GM19239 (cell line): Measurements from ENCODE around the gene WDFY1.

ENCODE experiments used
- DNase-seq: peaks from one replicate; pipeline ENCODE4 v3.0.0; 2011; ENCODE audit warnings: low spot score; ENCODE audit not compliant: insufficient read length
- FAIRE-seq: peaks from 2 replicates; lab custom pipeline; 2011; peaks lifted over from hg19 to GRCh38; lab: Jason Lieb, UNC

Gene WDFY1, protein sequence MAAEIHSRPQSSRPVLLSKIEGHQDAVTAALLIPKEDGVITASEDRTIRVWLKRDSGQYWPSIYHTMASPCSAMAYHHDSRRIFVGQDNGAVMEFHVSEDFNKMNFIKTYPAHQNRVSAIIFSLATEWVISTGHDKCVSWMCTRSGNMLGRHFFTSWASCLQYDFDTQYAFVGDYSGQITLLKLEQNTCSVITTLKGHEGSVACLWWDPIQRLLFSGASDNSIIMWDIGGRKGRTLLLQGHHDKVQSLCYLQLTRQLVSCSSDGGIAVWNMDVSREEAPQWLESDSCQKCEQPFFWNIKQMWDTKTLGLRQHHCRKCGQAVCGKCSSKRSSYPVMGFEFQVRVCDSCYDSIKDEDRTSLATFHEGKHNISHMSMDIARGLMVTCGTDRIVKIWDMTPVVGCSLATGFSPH

DNA sequence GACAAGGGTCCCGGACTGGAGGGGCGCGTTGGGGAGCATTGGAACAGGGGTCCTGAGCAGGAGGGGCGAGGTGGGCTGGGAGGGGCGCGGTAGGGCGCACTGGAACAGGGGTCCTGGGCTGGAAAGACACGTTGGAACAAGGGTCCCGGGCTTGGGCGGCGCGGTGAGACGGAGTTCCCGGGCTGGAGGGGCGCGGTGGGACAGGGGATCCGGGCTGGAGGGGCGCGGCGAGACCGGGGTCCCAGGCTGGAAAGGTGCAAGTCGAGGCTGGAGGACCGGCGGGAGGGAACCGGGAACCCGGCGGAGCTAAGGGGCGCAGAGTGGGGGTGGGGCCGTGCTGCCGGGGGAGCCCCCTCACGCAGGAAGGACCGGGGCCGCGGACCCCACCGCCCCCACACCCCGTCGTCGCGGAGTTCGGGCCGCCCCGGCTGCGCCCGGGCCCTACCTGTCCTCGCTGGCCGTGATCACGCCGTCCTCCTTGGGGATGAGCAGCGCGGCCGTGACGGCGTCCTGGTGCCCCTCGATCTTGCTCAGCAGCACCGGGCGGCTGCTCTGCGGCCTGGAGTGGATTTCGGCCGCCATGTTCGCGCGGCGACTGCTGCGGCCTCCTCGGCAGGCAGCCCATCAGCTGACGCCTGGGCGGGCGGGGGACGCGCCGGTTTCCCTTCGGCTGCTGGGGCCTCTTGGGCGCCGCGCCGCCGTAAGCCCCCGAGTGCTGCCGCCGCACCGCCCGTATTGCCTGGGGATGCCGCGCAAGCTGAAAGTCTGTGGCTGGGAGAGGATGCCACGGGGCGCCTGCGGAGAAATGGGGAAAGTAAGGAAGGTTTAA is at the start of gene WDFY1:
WDFY1 (minus strand) TSS at position 633 of the 829 bp plus-strand sequence; CDS start at position 582, 51 bp downstream.
- FAIRE-seq, result peak; percentile 86
- DNase-seq, result peak; percentile 81

DNA sequence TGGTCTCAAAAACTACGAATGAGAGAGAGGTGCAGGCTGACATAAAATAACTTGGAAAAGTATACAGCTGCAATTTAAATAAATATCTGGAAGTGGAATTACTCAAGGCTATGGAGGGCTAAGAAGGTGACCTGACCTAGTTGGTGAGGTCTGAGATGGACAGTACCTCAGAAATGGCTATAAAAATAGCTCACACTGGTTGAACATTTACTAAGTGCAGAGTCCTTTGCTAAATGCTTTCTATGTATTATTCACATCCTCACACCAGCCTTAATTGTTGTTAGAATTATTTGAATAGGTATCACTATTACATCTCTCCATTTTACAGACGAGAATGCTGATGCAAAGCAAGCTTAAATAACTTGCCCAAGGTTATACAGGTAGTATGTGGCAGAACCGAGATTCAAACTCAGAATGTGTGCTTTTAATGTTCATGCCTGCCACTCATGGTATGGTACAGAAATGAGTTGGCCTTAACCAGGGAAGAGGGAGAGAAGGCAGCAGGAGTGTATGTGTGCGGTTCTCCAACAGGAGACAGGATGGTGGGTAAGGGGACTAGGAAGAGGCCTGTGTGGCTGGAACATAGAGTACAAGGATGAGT is 49.5 kb upstream of the WDFY1 start:
- DNase-seq (no peak), FAIRE-seq (no peak)

DNA sequence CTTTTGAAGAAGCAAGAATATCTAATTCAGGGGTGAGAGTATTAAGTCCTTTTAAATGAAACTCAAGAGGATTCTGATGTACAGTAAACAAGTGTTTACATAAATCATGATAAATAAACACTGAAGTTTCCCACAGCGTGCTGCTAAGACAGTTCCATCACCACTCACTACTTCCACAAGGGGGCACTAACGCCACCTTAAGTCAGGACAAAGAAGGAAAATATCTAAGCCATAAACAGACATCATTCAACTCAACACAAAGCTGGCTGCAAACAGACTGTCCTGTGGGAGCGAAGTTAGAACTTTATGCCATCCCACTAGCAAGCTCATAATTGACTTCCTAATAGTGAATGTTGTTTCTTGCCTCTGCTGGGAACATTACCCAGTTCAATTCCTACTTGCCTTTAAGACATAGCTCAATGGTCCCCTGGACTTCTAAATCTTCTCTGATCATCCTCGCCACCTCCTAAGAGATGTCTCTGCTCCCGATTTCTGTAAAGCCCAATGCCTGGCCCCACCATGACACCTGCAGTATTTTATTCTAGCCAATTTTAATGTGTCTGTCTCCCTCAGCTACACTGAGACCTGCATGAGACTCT is 48.6 kb upstream of the WDFY1 start:
- FAIRE-seq (peak; percentile 84), DNase-seq (peak; percentile 51)

DNA sequence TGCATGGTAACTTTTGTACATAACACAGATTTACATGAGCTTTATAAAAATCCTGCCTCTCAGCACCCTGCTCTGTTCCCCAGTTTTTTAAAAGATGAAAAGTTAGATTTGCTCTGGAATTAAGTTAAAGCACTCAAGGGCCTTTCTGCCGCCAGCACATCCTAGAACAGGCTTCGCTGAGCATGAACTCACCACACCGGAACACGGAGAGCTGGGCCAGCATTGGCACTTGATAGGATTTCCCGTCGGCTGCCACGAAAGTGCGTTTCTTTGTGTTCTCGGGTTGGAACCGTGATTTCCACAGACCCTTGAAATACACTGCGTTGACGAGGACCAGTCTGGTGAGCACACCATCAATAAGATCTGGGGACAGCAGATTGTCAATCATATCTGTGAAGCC is 46.5 kb upstream of the WDFY1 start:
- FAIRE-seq, result no peak
- no peak for DNase-seq

DNA sequence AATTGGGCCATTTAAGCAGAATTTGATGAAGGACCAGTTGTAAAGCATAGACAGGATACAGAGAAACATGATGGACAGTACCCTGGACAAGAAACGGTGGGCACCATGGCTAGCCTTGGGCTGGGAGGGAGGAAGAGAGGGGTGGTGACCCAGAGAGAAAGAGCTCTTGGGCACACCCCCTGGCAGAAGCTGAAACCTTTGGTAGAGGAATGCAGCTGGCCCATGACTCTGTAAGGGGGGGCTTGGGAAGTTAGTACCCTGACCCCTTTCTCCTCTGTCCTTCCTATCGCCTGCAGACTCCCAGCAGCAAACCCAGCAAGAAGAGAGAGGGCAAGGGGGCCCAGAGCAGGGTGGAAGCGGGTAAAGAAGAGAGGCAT is 44.7 kb upstream of the WDFY1 start:
- DNase-seq, result no peak
- no peak for FAIRE-seq

DNA sequence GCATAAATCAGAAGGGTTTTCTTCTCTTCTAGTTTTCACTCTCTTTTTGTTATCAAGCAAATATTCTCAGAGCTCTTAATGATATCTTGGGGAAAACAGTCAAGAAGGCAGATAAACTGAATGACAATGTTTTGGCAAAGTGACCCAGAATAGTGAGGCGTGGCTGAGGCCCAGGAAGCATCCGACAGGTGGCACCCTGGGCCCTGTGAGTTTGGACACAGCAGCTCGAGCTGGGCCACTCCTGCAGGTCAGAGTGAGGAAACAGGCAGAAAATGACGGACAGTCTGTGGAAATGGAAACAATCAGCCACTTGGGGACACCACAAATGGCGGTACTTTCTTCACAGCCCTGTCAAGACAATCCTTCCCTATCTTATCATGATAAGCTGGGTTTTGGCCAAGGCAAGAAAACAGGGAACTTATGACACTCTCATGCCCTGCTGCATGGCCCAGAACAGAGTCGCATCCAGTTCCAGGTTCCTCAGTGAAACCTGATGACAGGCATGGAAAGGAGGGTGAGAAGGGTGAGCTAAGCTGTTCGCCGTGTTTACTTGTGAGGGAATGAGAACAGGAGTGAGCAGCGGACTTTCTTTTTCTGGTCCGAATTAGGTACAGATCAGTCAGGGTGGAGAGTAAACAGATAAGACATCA is 44.2 kb upstream of the WDFY1 start:
- FAIRE-seq (no peak), DNase-seq (no peak)

DNA sequence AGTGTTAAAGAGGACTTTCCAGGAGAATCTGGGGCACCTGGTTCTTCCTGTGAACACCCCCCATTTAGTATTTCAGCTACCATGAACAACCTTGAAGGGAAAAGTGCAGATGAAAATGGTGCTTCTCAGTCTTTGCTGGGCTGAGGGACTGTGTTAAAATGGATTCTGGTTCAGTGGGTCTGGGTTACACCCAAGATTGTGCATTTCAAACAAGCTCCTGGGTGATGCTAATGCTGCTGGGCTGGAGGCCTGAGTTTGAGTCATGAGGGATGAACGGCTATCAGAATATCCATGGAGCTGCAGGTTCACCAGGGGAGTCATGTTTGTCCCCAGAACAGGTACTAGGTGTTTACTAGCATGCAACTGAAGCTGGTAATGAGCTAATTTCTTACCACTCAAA is 36.1 kb upstream of the WDFY1 start:
- FAIRE-seq (no peak), DNase-seq (no peak)

DNA sequence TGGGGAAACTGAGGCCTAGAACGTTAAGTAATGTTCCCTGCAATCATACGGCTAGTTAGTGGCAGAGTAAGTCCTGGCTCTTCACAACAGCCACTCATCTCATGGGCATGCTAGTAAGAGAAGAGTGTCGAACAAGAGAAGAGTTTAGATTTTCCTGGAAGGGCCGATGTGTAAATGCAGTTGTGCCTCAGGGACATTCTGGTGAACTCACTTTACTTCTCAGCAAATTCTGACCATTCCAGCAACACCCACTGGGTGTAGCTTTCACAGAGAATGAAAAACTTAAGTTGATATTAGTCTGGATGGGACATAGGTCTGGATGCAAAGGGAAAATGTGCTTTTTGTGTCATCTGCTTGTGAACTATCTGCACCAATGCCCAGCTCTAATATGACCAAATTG is 35.7 kb upstream of the WDFY1 start:
- no peak for FAIRE-seq
- no peak for DNase-seq

DNA sequence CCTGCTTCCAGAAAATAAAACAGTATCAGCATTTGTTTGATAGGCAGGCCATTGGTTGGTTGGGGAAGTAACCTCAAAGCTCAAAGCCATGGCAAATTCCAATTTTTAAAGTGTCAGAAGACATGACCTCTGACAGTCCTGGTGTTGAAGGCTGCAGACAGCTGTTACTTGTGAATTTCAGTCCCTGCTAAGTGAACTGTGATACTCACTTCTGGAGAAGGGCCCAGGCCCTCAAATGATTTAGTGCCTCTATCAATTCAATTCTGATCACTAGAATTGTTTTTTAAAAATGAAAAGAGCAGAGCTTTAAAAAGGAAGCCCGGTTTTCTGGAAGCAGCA is 35.2 kb upstream of the WDFY1 start:
- FAIRE-seq (no peak), DNase-seq (no peak)

DNA sequence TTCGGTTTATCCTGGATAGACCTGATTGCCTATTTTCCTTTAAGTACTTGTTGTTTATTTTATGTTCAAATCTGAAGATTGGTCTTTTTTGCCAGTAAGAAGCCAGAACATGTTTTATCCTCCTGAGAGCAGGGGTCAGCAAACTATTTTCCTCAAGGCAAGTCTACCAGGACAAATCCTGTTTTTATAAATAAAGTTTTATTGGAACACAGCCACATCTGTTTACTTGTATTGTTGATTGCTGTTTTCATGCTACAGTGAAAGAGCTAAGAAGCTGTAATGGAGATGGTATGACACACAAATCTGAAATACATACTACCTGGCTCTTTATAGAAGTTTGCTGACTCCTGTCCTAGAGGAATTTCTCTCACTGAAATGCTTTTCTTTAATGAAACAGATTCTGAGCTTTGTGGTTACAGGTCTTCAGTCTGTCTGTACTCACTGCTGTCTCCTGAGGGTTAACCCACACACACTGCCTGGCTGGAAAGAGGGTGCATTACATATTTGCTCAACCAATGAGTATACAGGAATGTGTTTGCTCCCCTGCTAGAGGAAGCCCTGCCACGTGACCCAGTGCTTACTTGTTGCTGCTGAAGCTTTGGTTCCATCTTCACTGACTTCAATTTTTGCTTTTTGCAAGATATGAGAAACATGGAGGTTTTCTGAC is 34.7 kb upstream of the WDFY1 start:
- DNase-seq (no peak), FAIRE-seq (no peak)

DNA sequence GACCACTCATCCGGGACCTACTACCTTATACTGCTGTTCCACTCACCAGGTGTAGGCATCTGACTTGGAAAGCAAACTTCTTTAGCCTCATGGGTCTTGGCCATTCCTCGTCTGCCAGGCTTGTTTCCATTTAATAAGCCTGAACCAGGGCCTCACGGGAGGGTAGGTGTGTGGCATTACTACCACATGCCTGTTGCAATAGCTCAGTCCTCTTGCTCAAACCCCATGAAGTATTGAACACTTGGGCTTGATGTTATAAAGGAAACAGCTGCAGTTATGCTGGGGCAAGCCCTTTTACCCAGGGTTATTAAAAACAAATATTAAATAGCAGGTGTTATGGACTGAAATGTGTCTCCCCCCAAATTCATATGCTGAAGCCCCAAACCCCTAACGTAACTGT is 33.3 kb upstream of the WDFY1 start:
- DNase-seq, result no peak
- FAIRE-seq, result no peak

DNA sequence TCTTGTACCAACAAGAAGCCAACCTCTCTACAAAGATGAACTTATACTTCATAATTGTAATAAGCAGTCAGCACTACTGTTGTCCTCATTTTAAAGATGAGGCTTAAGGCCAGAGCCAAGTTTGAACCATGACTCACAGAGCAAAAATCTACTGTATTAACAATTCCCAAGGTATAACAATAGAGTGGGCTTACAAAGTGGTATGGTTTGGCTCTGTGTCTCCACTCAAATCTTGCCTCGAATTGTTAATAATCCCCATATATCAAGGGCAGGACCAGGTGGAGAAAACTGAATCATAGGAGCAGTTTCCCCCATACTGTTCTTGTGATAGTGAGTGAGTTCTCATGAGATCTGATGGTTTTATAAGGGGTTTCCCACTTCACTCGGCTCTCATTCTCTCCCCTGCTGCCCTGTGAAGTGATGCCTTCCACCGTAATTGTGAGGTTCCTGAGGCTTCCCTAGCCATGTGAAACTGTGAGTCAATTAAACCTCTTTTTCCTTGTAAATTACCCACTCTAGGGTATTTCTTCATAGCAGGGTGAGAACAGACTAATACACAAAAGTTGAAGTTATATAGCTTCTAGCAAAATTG is 31.6 kb upstream of the WDFY1 start:
- FAIRE-seq (no peak), DNase-seq (no peak)

DNA sequence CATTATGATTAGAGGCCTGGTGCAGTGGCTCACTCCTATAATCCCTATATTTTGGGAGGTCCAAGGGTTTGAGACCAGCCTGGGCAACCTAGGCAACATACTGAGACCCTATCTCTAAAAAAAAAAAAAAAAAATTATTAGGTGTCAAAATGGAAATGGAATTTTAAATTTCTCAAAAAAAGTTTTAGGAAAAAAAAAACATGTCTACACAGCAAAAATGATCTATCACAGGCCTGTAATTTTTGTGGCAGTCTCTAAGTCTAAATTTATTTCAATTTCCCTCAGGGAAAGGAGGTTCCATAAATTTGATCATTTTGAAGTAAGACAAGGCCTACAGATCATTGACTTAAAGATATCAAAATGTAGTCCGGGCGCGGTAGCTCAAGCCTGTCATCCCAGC is 28.5 kb upstream of the WDFY1 start:
- FAIRE-seq, result no peak
- no peak for DNase-seq

DNA sequence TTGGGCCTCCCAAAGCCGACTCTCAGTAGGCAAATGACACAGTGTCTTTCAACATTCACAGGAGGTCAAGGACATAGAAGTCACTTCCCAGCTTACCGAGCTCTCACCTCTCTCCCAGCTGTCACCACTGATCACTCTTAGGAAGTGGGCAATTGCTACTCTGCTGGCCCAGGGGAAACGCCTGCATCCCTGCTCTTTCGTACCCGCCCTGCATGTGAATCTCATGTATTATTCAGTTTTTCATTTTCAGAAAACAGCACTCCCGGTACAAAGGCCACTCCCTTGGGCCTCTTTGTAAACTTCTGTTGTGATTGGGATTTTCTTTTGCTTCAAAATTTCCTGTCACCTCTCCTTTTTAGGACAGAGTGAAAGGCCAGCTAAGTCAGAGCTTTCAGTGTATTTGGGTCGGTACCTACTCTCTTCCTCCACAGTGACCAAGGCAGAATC is 27.5 kb upstream of the WDFY1 start:
- no peak for FAIRE-seq
- no peak for DNase-seq

DNA sequence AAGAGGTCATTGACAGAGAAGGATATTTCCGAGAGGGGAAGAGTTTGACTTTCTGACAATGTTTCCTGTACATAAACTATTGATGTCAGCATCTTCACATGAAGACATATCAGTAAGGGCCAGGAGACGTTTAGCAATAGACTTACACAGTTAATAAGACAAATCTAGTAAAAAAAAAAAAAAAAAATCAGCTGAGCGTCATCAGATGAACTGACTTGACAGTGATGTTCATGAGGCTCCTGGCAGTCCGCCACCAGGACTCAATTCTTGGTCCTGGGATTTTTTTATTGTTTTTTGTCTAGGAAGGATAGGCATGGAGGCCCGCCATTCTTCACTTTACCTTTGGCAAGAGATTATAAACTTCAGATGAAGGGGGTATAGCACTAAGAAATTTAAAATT is 26.6 kb upstream of the WDFY1 start:
- FAIRE-seq, result no peak

DNA sequence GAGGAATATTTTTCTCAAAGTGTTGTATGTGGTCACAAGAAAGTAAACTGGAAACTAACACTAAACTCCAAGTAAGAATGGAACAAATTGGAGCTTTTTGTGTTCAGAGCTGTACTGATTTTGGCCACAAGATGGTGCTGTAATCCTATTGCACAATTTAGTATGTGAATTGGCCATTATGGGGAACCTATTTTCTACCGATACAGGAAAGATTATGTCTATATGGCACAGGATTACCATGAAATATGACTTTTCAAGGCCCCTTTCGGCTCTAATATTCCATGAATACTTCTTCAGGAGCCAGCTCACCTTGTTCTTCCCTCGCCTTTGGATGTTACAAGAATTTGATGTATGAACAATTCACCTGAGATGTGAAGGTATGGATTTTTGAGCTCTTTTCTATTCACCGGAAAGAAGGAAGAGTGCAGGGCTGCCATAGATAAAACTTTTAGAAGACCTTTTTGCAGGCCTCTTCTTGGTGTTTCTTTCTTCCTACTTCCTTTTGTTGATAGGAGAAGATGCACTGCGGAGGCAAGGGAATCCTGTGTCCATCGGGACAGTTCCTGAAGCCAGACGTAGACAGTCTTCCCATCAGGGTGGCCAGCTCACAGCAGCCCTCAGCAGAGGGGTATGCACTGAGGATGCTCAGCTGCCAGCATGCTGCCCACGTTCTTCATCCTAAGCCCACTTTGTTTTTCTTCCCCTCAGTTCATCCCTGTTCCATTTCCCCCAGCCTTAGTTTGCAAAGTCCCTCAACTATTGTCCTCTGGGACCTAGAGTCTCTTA is 25.4 kb upstream of the WDFY1 start:
- FAIRE-seq (peak; percentile 99), DNase-seq (no peak)

More for the DNA sequence above, 26.6 kb upstream of the WDFY1 start:
- DNase-seq, result no peak

DNA sequence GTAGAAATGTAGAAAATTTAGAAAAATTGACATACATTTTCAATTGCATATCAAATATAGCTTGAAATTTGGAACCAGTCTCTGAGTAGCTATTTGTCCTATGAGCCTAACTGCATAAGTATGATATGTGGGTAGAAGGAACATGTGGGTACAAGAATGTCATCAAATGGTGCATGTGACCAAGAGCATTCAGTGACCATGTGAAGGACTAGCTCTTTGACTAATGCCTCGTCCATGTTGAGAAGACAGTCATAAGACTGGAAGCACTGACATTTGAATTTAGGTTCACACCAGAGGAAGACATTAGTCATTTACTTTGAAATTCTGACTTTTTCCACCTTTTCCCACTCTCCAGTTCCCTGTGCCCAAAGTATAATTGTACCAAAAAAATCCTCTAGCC is 24.7 kb upstream of the WDFY1 start:
- DNase-seq (no peak), FAIRE-seq (no peak)

DNA sequence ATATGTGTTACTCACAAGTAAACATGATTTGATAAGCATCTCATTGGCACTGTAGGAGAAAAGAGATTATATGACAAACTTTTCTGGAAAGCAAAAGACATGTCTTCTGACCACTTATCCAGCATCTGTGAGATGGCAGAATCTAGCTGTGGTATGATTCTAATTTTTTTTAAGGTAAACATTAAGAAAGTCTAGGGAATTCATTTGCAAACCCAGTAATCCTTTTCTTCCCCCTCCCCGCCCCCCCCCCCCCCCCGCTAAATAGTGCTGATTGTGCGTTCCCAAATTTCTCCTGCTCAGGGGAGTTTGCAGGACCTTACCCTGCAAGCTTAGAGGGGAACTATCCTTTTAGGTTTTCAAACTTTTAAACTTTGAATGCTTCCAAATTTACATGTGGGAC is 24.2 kb upstream of the WDFY1 start:
- no peak for FAIRE-seq
- DNase-seq, result no peak

DNA sequence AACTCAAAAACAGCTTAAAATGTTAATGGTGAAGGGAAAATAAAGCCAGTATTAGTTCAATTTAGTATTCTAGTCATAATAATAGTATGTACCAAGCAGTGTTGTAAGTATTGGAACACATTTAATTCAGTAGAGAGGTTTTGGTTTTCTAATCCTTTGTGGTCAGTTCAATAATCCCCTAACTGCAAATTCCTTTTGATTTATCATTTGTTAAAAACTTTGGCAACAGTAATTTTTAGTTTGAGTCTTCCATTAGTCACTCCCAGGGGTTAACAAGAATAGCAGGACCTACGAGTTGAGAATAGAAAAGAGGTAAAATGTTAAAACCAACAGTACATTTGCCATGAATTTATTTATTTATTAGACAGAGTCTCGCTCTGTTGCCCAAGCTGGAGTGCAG is 22.8 kb upstream of the WDFY1 start:
- DNase-seq (no peak), FAIRE-seq (no peak)
